ENCODE results near the gene FAM168A.

Gene FAM168A

GRCh38 chr11:73384531-73384871 lies 213.4 kb downstream of the FAM168A start:
- no peak for DNase-seq

GRCh38 chr11:73384125-73384441 lies 213.8 kb downstream of the FAM168A start:
- no peak for DNase-seq

- no peak for DNase-seq
Observed at GRCh38 chr11:73383249-73384124, 214.4 kb downstream of the FAM168A start.

- no peak for DNase-seq
Observed at GRCh38 chr11:73382747-73383146, 215.2 kb downstream of the FAM168A start.

- no peak for DNase-seq
Observed at GRCh38 chr11:73382183-73382582, 215.7 kb downstream of the FAM168A start.

- DNase-seq, result no peak
Observed at GRCh38 chr11:73381589-73381988, 216.3 kb downstream of the FAM168A start.

- DNase-seq, result no peak
Observed at GRCh38 chr11:73380897-73381410, 217.0 kb downstream of the FAM168A start.

GRCh38 chr11:73380331-73380730 lies 217.6 kb downstream of the FAM168A start:
- no peak for DNase-seq

GRCh38 chr11:73379189-73379880 lies 218.6 kb downstream of the FAM168A start:
- DNase-seq, result no peak

GRCh38 chr11:73376803-73377629 lies 220.9 kb downstream of the FAM168A start:
- DNase-seq, result peak; percentile 67

GRCh38 chr11:73376160-73376802 lies 221.6 kb downstream of the FAM168A start, which contains the start of gene RELT:
Gene RELT (plus strand): TSS chr11:73376399. CDS start chr11:73389137, 12,738 bp downstream.
- DNase-seq, result peak; percentile 75

- no peak for DNase-seq
Observed at GRCh38 chr11:73375830-73376159, 222.1 kb downstream of the FAM168A start.

- DNase-seq, result no peak
Observed at GRCh38 chr11:73374151-73374550, 223.8 kb downstream of the FAM168A start.

GRCh38 chr11:73372375-73372993 lies 225.4 kb downstream of the FAM168A start:
- DNase-seq, result no peak

GRCh38 chr11:73367482-73368024 lies 230.4 kb downstream of the FAM168A start:
- DNase-seq, result no peak

GRCh38 chr11:73366953-73367352 lies 231.0 kb downstream of the FAM168A start:
- no peak for DNase-seq

- DNase-seq, result no peak
Observed at GRCh38 chr11:73366265-73366610, 231.7 kb downstream of the FAM168A start.

GRCh38 chr11:73365352-73366264 lies 232.3 kb downstream of the FAM168A start:
- DNase-seq, result no peak

GRCh38 chr11:73363147-73363546 lies 234.8 kb downstream of the FAM168A start:
- DNase-seq, result no peak

GRCh38 chr11:73361953-73362776 lies 235.7 kb downstream of the FAM168A start:
- no peak for DNase-seq

Measured in NK-92 treated with Interleukin-12 subunit alpha and Interleukin-12 subunit beta, amount 100 ng/mL, for 24 hours (cell line).